OCI-LY3 (cell line): ENCODE results near the gene MIDN.

Experiments used
- H2AFZ ChIP-seq: fragments of 200-600, 300-600 bp; shearing (Covaris generic); 2 replicates; pipeline ENCODE4 v1.6.0; 2014; ENCODE audit warnings: antibody characterized with exemption, low read depth, low read length
- H3K27ac ChIP-seq: fragments of 200-600, 300-600 bp; sonication (generic); 2 replicates; pipeline ENCODE4 v1.5.1; 2014; ENCODE audit warnings: mild to moderate bottlenecking, low read length, moderate library complexity, mixed read lengths
- H3K27me3 ChIP-seq: fragments of 200-600, 300-600 bp; sonication (generic); 2 replicates; pipeline ENCODE4 v1.6.1; 2014; ENCODE audit warnings: low read depth, low read length, mixed read lengths
- H3K36me3 ChIP-seq: fragments of 200-600, 300-600 bp; sonication (generic); replicated peaks from 2 replicates; pipeline ENCODE3; 2014; ENCODE audit warnings: low read depth, low read length, mixed read lengths
- H3K4me1 ChIP-seq: fragments of 300-600, 200-600 bp; sonication (generic); 2 replicates; pipeline ENCODE4 v1.6.1; 2014; ENCODE audit warnings: low read length, mixed read lengths
- H3K4me2 ChIP-seq: fragments of 200-600, 300-600 bp; sonication (generic); 2 replicates; pipeline ENCODE4 v1.6.1; 2014; ENCODE audit warnings: low read length, mixed read lengths
- H3K4me3 ChIP-seq: fragments of 300-600, 200-600 bp; sonication (generic); 2 replicates; pipeline ENCODE4 v1.5.1; 2014; ENCODE audit warnings: antibody characterized with exemption, mild to moderate bottlenecking, low read length, moderate library complexity
- H3K79me2 ChIP-seq: fragments of 300-600, 200-600 bp; shearing (Covaris generic); 2 replicates; pipeline ENCODE4 v1.6.1; 2014; ENCODE audit warnings: mild to moderate bottlenecking, low read length, mixed read lengths
- H3K9ac ChIP-seq: fragments of 300-600, 200-600 bp; shearing (Covaris generic); 2 replicates; pipeline ENCODE4 v1.6.0; 2014; ENCODE audit warnings: mild to moderate bottlenecking, low read length, moderate library complexity
- H3K9me3 ChIP-seq: fragments of 200-600, 300-600 bp; shearing (Covaris generic); 2 replicates; pipeline ENCODE4 v1.6.1; 2014; ENCODE audit warnings: low read length, mixed read lengths; ENCODE audit not compliant: insufficient read depth
- H4K20me1 ChIP-seq: fragments of 200-600, 300-600 bp; sonication (generic); 2 replicates; pipeline ENCODE4 v1.6.1; 2016; ENCODE audit warnings: low read length, mixed read lengths; ENCODE audit not compliant: insufficient read depth
- EZH2phosphoT487 ChIP-seq: fragments of 200-600 bp; shearing (Covaris generic); IDR thresholded peaks from 2 replicates; pipeline ENCODE4 v1.6.1; 2018; ENCODE audit warnings: antibody characterized with exemption, mixed run types, low read depth
- TF ChIP-seq, protein P1 (sequence below): fragments of 200-600, 300-600 bp; sonication (generic); IDR thresholded peaks from 2 replicates; pipeline ENCODE4 v1.5.1; 2014; ENCODE audit warnings: antibody characterized with exemption, low read length, low read depth

Gene MIDN

DNA sequence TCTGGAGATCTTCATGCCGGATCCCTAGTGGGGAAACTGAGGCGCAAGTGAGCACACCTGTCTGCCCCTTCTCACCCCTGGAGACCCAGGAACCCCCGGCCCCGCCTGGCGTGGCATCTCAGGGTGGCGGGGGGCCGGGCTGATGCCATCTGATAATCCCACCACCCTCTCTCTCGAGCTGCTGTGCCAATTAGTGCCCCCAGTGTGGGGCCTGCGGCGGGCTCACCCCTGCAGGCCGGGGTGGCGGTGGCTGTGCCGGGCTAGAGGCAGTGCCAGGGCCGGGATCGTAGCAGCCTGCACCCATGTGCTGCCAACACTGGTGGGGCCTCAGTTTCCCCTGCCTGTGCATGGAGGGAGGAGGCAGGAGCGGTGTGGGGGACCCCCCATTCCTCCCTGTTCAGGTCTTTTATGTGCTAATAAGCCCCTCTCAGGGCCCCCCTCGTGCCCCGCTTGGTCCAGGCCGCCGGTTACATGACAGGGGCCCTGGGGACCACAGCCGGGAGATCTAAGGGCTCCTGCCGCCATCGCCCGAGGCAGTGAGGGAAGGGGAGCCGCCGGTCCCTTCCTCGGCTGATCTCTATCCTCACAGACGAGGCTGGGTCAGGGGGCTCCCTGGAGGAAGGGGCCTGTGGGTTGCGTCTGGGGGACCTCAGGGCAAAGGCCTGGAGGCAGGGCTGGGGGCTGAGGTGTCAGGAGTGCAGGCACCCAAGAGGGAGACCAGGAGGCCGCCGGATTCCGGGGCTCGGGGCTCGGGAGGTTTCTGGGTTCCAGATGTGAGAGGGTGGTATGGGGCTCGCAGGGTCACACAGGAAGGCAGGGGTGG, 45.6 kb downstream of the MIDN start:
- H3K36me3 ChIP-seq = no peaks in the 10 kb centered on the region
- no peak for TF ChIP-seq EZH2phosphoT487
- TF ChIP-seq, protein P1, sequence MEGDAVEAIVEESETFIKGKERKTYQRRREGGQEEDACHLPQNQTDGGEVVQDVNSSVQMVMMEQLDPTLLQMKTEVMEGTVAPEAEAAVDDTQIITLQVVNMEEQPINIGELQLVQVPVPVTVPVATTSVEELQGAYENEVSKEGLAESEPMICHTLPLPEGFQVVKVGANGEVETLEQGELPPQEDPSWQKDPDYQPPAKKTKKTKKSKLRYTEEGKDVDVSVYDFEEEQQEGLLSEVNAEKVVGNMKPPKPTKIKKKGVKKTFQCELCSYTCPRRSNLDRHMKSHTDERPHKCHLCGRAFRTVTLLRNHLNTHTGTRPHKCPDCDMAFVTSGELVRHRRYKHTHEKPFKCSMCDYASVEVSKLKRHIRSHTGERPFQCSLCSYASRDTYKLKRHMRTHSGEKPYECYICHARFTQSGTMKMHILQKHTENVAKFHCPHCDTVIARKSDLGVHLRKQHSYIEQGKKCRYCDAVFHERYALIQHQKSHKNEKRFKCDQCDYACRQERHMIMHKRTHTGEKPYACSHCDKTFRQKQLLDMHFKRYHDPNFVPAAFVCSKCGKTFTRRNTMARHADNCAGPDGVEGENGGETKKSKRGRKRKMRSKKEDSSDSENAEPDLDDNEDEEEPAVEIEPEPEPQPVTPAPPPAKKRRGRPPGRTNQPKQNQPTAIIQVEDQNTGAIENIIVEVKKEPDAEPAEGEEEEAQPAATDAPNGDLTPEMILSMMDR = no peak
- no peaks in the 10 kb centered on the region for H3K79me2 ChIP-seq
- H2AFZ ChIP-seq = no peak overlapping the region
- H3K4me1 ChIP-seq = peaks cover 37% of the 10 kb centered on the region
- H4K20me1 ChIP-seq = no peaks in the 10 kb centered on the region
- H3K9me3 ChIP-seq = no peaks in the 10 kb centered on the region
- H3K27ac ChIP-seq = no peak overlapping the region
- peaks cover 33% of the 10 kb centered on the region for H3K27me3 ChIP-seq
- no peak overlapping the region for H3K4me2 ChIP-seq
- no peak overlapping the region for H3K9ac ChIP-seq
- no peak overlapping the region for H3K4me3 ChIP-seq

DNA sequence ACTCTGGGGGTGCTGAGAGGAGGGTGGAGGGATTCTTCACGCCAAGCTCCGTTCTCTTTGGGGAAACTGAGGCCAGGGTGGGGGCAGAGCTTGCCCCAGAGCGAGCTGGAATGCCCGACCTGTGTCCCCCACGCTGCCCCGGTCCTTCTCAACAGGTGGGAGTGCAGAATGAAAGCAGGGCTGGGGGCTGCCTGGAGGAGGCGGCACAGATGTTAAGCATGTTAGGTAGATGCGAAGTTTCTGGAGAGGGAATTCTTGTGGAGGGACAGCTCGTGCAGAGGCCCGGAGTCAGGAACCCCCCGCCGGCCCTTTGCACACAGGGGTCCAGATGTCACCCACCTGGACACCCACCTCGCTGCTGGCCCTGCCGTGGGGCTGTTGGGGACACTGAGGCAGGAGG, 46.3 kb downstream of the MIDN start:
- TF ChIP-seq, protein P1 = no peak
- no peak for TF ChIP-seq EZH2phosphoT487
- Histone ChIP-seq H3K9me3 (no peaks in the 10 kb centered on the region), H2AFZ (no peak overlapping the region), H3K27me3 (peaks cover 33% of the 10 kb centered on the region), H4K20me1 (no peaks in the 10 kb centered on the region), H3K9ac (no peak overlapping the region), H3K4me3 (no peak overlapping the region), H3K79me2 (no peaks in the 10 kb centered on the region), H3K36me3 (no peaks in the 10 kb centered on the region), H3K27ac (no peak overlapping the region), H3K4me2 (no peak overlapping the region), H3K4me1 (peaks cover 34% of the 10 kb centered on the region)

DNA sequence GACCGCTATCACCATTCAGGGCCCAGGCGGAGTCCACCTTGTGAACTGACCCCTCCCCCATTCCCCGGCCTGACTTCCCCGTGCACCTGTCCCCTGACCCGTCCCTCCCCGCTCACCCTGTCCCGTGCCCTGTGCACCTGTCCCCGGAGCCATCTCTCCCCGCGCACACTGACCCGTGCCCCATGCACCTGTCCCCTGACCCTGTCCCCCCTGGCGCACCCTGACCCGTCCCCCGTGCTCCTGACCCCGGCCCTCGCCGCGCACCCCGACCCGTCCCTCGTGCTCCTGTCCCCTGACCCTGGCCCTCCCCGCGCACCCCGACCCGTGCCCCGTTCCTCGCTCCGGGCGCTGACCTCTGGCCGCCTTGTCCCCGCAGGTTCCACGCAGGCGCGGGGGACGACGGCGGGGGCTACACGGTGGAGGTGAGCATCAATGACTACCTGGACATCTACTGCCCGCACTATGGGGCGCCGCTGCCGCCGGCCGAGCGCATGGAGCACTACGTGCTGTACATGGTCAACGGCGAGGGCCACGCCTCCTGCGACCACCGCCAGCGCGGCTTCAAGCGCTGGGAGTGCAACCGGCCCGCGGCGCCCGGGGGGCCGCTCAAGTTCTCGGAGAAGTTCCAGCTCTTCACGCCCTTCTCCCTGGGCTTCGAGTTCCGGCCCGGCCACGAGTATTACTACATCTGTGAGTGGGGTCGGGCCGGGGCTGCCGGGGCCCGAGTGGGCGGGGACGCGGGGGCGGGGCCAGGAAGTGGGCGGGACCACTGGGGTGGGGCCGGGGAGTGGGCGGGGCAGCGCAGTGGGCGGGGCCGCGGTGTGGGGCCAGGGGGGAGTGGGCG, 47.0 kb downstream of the MIDN start:
- Histone ChIP-seq H3K4me2 (no peak overlapping the region), H2AFZ (no peak overlapping the region), H3K27ac (no peak overlapping the region), H3K27me3 (peaks cover 26% of the 10 kb centered on the region), H3K4me3 (no peak overlapping the region), H3K79me2 (no peaks in the 10 kb centered on the region), H3K4me1 (peaks cover 27% of the 10 kb centered on the region), H3K36me3 (no peaks in the 10 kb centered on the region), H3K9ac (no peak overlapping the region), H4K20me1 (no peaks in the 10 kb centered on the region), H3K9me3 (no peaks in the 10 kb centered on the region)
- no peak for TF ChIP-seq EZH2phosphoT487
- TF ChIP-seq, protein P1 = no peak

DNA sequence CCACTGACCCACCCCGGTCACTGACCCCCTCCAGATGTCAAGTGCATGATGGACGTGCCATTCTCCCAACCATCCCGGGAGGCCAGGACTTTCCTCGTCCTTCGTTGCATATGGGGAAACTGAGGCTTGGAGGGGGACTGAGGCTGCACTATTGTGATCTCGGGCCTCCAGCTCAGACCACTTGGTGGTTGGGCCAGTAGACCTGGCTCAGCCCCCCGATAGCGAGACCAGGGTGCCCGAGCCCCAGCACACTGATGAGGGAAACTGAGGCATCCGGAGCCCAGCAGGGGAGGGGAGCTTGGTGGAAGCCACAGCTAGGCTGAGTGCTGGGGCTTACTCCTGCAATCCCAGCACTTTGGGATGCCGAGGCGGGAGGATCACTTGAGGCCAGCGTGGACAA, 47.7 kb downstream of the MIDN start:
- Histone ChIP-seq H3K4me3 (no peak overlapping the region), H3K36me3 (no peaks in the 10 kb centered on the region), H3K27ac (no peak overlapping the region), H3K4me2 (no peak overlapping the region), H2AFZ (no peak overlapping the region), H3K9ac (no peak overlapping the region), H3K9me3 (no peaks in the 10 kb centered on the region), H3K27me3 (peaks cover 19% of the 10 kb centered on the region), H3K79me2 (no peaks in the 10 kb centered on the region), H4K20me1 (no peaks in the 10 kb centered on the region), H3K4me1 (peaks cover 20% of the 10 kb centered on the region)
- TF ChIP-seq EZH2phosphoT487 = no peak
- TF ChIP-seq, protein P1 = no peak
